B cell (primary cell): ENCODE measurements around the gene INA. TPM values are rescaled to one million over a fixed set of nuclear protein-coding genes. Genes with fewer than 3 reads are reported as not detected.
A peak's percentile ranks its signal among the peaks of the same experiment; 100 is the strongest.

Source experiments
- ATAC-seq: fragments of 200-7000 bp; cut with Tn5 transposase; one replicate; pipeline ENCODE4 v1.10.0; 2021; ENCODE audit warnings: low read depth, mild to moderate bottlenecking, moderate number of reproducible peaks, moderate library complexity
- CTCF ChIA-PET: fragments of 350-600 bp; sonication (Branson Sonifier 250); formaldehyde crosslinking; loops from one replicate; lab custom pipeline; 2021; ENCODE audit warnings: antibody characterized with exemption, inconsistent platforms; lab: Charles Lee
- POLR2A ChIA-PET: fragments of 350-600 bp; sonication (Branson Sonifier 250); formaldehyde crosslinking; loops from one replicate; lab custom pipeline; 2021; ENCODE audit warnings: antibody characterized with exemption; lab: Charles Lee
- DNase-seq: peaks from one replicate; pipeline ENCODE4 v3.0.0; 2013
- H2AFZ ChIP-seq: 2 replicates; pipeline ENCODE4 v1.6.1; 2012; ENCODE audit warnings: mild to moderate bottlenecking, low read depth, low read length; ENCODE audit not compliant: insufficient read depth, poor library complexity, severe bottlenecking
- H3K27ac ChIP-seq, 2 donors: 1 replicate in 1 of 2; 2 replicates in 1 of 2; pipeline ENCODE4 v1.5.1; 2012 to 2013; ENCODE audit warnings: low read length in 2 of 2, mild to moderate bottlenecking in 2 of 2, moderate library complexity in 1 of 2
- H3K27me3 ChIP-seq, 4 experiments: fragments of 200-600 bp in 1 of 4; sonication (generic) in 1 of 4; replicated peaks in 1 of 4; 1 replicate in 2 of 4; 2 replicates in 2 of 4; pipeline versions ENCODE4 v1.6.1 to v1.7.0; 2013 to 2016; ENCODE audit warnings: low read length in 3 of 4, mild to moderate bottlenecking in 2 of 4, mixed read lengths in 1 of 4, moderate library complexity in 1 of 4; ENCODE audit not compliant: insufficient read depth in 4 of 4, control insufficient read depth in 3 of 4; ENCODE audit errors: control extremely low read depth in 1 of 4
- H3K36me3 ChIP-seq, 2 experiments: replicated peaks in 1 of 2; 1 replicate in 1 of 2; 2 replicates in 1 of 2; pipeline versions ENCODE4 v1.6.1 to v1.7.1; 2013; ENCODE audit warnings: low read length in 1 of 2; ENCODE audit not compliant: insufficient read depth in 2 of 2, control insufficient read depth in 1 of 2; ENCODE audit errors: control extremely low read depth in 1 of 2, extremely low read depth in 1 of 2
- H3K4me1 ChIP-seq, 2 donors: fragments of 200-600 bp in 1 of 2; sonication (generic) in 1 of 2; 1 replicate in 1 of 2; 2 replicates in 1 of 2; pipeline versions ENCODE4 v1.5.1 to v1.6.1; 2013 to 2017; ENCODE audit warnings: low read length in 2 of 2; ENCODE audit not compliant: control insufficient read depth in 2 of 2, insufficient read depth in 2 of 2
- H3K4me2 ChIP-seq: replicated peaks from 2 replicates; pipeline ENCODE3; 2012; ENCODE audit warnings: mild to moderate bottlenecking, low read depth, low read length; ENCODE audit not compliant: poor library complexity, severe bottlenecking
- H3K4me3 ChIP-seq, 5 experiments: fragments of 200-600 bp in 1 of 5; sonication (generic) in 1 of 5; 1 replicate in 3 of 5; 2 replicates in 2 of 5; pipeline versions ENCODE4 v1.5.1 to v1.7.0; 2011 to 2016; ENCODE audit warnings: low read length in 4 of 5, mild to moderate bottlenecking in 4 of 5, low read depth in 2 of 5, control low read depth in 1 of 5, moderate library complexity in 1 of 5; ENCODE audit not compliant: insufficient read depth in 1 of 5; ENCODE audit errors: control extremely low read depth in 1 of 5, extremely low read depth in 1 of 5
- H3K79me2 ChIP-seq: fragments of 200-600 bp; sonication (generic); one replicate; pipeline ENCODE4 v1.6.0; 2016; ENCODE audit warnings: low read length; ENCODE audit not compliant: control insufficient read depth, insufficient read depth
- H3K9ac ChIP-seq: fragments of 200-600 bp; sonication (generic); 2 replicates; pipeline ENCODE4 v1.6.1; 2017; ENCODE audit warnings: mild to moderate bottlenecking, low read length, moderate library complexity
- H3K9me3 ChIP-seq, 3 donors: one replicate each; pipeline versions ENCODE4 v1.6.1 to v1.7.1; 2013; ENCODE audit warnings: low read length in 2 of 3; ENCODE audit not compliant: control insufficient read depth in 2 of 3, insufficient read depth in 1 of 3; ENCODE audit errors: control extremely low read depth in 1 of 3
- H4K20me1 ChIP-seq: 2 replicates; pipeline ENCODE4 v1.6.0; 2012; ENCODE audit warnings: mild to moderate bottlenecking, low read length; ENCODE audit not compliant: insufficient read depth, control insufficient read depth, poor library complexity, severe bottlenecking
- H3K27ac Mint-ChIP-seq: one replicate; pipeline ENCODE4 v1.8.0; 2021; ENCODE audit warnings: mixed read lengths
- H3K27me3 Mint-ChIP-seq: one replicate; pipeline ENCODE4 v1.8.0; 2021; ENCODE audit warnings: mixed read lengths
- H3K4me1 Mint-ChIP-seq: one replicate; pipeline ENCODE4 v1.8.0; 2021; ENCODE audit warnings: mixed read lengths
- H3K4me3 Mint-ChIP-seq: one replicate; pipeline ENCODE4 v1.8.0; 2021; ENCODE audit warnings: mixed read lengths
- H3K9me3 Mint-ChIP-seq: one replicate; pipeline ENCODE4 v1.8.0; 2022; ENCODE audit warnings: mixed read lengths; ENCODE audit not compliant: insufficient read depth
- CTCF ChIP-seq: fragments of 200-600 bp; IDR thresholded peaks from one replicate; pipeline ENCODE4 v1.8.0; 2022; ENCODE audit warnings: antibody characterized with exemption, mild to moderate bottlenecking
- EZH2 ChIP-seq: IDR thresholded peaks from 2 replicates; pipeline ENCODE4 v1.6.1; 2012; ENCODE audit warnings: borderline replicate concordance, low read depth, mild to moderate bottlenecking, moderate library complexity, low read length; ENCODE audit not compliant: insufficient read depth, poor library complexity, severe bottlenecking
- WGBS: methylation state at CpG from one replicate; pipeline ENCODE4 v1.1.5; 2013; ENCODE audit warnings: missing lambda C conversion rate; ENCODE audit not compliant: insufficient coverage; 5-methylcytosine and 5-hydroxymethylcytosine counted together
- intact Hi-C: fragments of 100-400 bp; cut with micrococcal nuclease; formaldehyde crosslinking; loops from one replicate; pipeline ENCODE4 v1.10.0; 2022
- polyA plus RNA-seq: library from polyadenylated mRNA; depleted of rRNA; stranded (reverse); fragments of >200 nt; gene quantifications from 2 replicates; pipeline ENCODE4 v1.2.3, GENCODE V29; 2012
- total RNA-seq, 2 donors: library from RNA; stranded (reverse); fragments of 120-200 nt in 1 of 2; gene quantifications; 1 replicate in 1 of 2; 2 replicates in 1 of 2; pipeline versions ENCODE4 v1.2.3 to v1.2.4, GENCODE V29; 2013 to 2022

INA gene
- total and polyA plus RNA-seq, 2 donors (not counting 1 experiment from before 2014, with no cell fraction given), result 0.03 TPM; not detected in 1

GRCh38 chr10:103333934-103334520, 57.1 kb downstream of the INA start:
- Mint-ChIP-seq H3K27me3 (no peaks in the 10 kb centered on the region), H3K9me3 (no peaks in the 10 kb centered on the region), H3K4me3 (no peak overlapping the region), H3K27ac (no peak overlapping the region), H3K4me1 (no peaks in the 10 kb centered on the region)
- intact Hi-C loops, result loop anchor here (1.0 to 10.0 kb wide), 3 partner anchors 269 to 499 kb away; no protein-coding TSS in a partner anchor
- H3K4me1 ChIP-seq, result no peaks in the 10 kb centered on the region
- no peak overlapping the region for H2AFZ ChIP-seq
- H3K4me3 ChIP-seq, result no peak overlapping the region
- H3K27me3 ChIP-seq, result no peaks in the 10 kb centered on the region
- H3K9ac ChIP-seq, result no peak overlapping the region
- CTCF ChIA-PET, result interaction anchor here (0.7 to 3.4 kb wide), 13 partner anchors 9 to 564 kb away, joined by 3 to 30 read pairs (median 5); partner anchors contain the start of genes ATP5MK, CNNM2, CYP17A1 and PCGF6
- no peak for ATAC-seq
- POLR2A ChIA-PET, result no interaction called here
- peak; percentile 36 for DNase-seq
- peaks cover 3 to 16% of the 10 kb centered on the region in 2 experiments for H3K36me3 ChIP-seq
- TF ChIP-seq CTCF (peak; percentile 81), EZH2 (no peak)
- no peak overlapping the region for H3K4me2 ChIP-seq
- WGBS, result no CpG with 5 or more reads among the region's 2 CpGs
- no peak overlapping the region for H3K27ac ChIP-seq
- H3K79me2 ChIP-seq, result no peaks in the 10 kb centered on the region
- no peaks in the 10 kb centered on the region for H3K9me3 ChIP-seq
- no peaks in the 10 kb centered on the region for H4K20me1 ChIP-seq

GRCh38 chr10:103334567-103334966, 57.6 kb downstream of the INA start:
- ChIA-PET POLR2A (no interaction called here), CTCF (interaction anchor here (0.7 to 3.4 kb wide), 9 partner anchors 10 to 621 kb away, joined by 3 to 30 read pairs (median 6); partner anchors contain the start of genes ATP5MK, CNNM2, CYP17A1 and PCGF6)
- Histone ChIP-seq H2AFZ (no peak overlapping the region), H3K9me3 (no peaks in the 10 kb centered on the region), H3K4me3 (no peak overlapping the region), H3K4me1 (no peaks in the 10 kb centered on the region), H3K9ac (no peak overlapping the region), H3K4me2 (no peak overlapping the region), H3K36me3 (peaks cover 3 to 18% of the 10 kb centered on the region in 2 experiments), H4K20me1 (no peaks in the 10 kb centered on the region), H3K27me3 (no peaks in the 10 kb centered on the region), H3K79me2 (no peaks in the 10 kb centered on the region), H3K27ac (no peak overlapping the region)
- Mint-ChIP-seq H3K4me3 (no peak overlapping the region), H3K27ac (no peak overlapping the region), H3K27me3 (no peaks in the 10 kb centered on the region), H3K9me3 (no peaks in the 10 kb centered on the region), H3K4me1 (no peaks in the 10 kb centered on the region)
- intact Hi-C loops, result loop anchor here (1.0 to 10.0 kb wide), 3 partner anchors 270 to 499 kb away; no protein-coding TSS in a partner anchor
- TF ChIP-seq CTCF, result no peak
- no peak for TF ChIP-seq EZH2
- ATAC-seq, result no peak
- DNase-seq, result no peak
